GM18861 (cell line): ENCODE measurements around the gene ZYX.
"Not testable (repeated sequence)": the region's sequence is repeated elsewhere in the genome, so short reads cannot be mapped to it uniquely, and the experiment has no call there.

Experiments used
- ATAC-seq: cut with Tn5 transposase; IDR thresholded peaks from one replicate; pipeline ENCODE4 v1.9.1; 2021; ENCODE audit not compliant: unreplicated experiment

Gene ZYX

GRCh38 chr7:143384661-143385631 is 3.8 kb downstream of the ZYX start:
- ATAC-seq, result no peak

GRCh38 chr7:143385891-143386781 is 5.0 kb downstream of the ZYX start:
- no peak for ATAC-seq

GRCh38 chr7:143387156-143387975 is 6.2 kb downstream of the ZYX start:
- no peak for ATAC-seq

- ATAC-seq, result no peak
Measured at GRCh38 chr7:143388051-143388450, 6.9 kb downstream of the ZYX start.

GRCh38 chr7:143388491-143389101 is 7.5 kb downstream of the ZYX start:
- ATAC-seq, result no peak

GRCh38 chr7:143389316-143390103 is 8.4 kb downstream of the ZYX start:
- ATAC-seq, result no peak

GRCh38 chr7:143390104-143390772 is 9.1 kb downstream of the ZYX start:
- no peak for ATAC-seq

- ATAC-seq, result no peak
Measured at GRCh38 chr7:143390773-143391317, 9.7 kb downstream of the ZYX start.

GRCh38 chr7:143391462-143392404 is 10.6 kb downstream of the ZYX start:
- no peak for ATAC-seq

- not testable (repeated sequence) for ATAC-seq
Measured at GRCh38 chr7:143392427-143392826, 11.3 kb downstream of the ZYX start.

- ATAC-seq, result no peak
Measured at GRCh38 chr7:143392875-143393266, 11.7 kb downstream of the ZYX start.

GRCh38 chr7:143393267-143394041 is 12.3 kb downstream of the ZYX start:
- no peak for ATAC-seq

GRCh38 chr7:143394068-143394467 is 12.9 kb downstream of the ZYX start:
- no peak for ATAC-seq

GRCh38 chr7:143394777-143395176 is 13.6 kb downstream of the ZYX start:
- no peak for ATAC-seq

- no peak for ATAC-seq
Measured at GRCh38 chr7:143395187-143396149, 14.3 kb downstream of the ZYX start.

- no peak for ATAC-seq
Measured at GRCh38 chr7:143396182-143396581, 15.0 kb downstream of the ZYX start.
